Activated T-helper 17 cell treated with anti-CD3 and anti-CD28 coated beads, Interleukin-2, amount 50 U/mL, for 72 hours (primary cell): Measurements from ENCODE around the gene PRR12. TPM values are rescaled to one million over a fixed set of nuclear protein-coding genes. Genes with fewer than 3 reads are reported as not detected.

Experiments used
- ATAC-seq: fragments of 150-1000 bp; cut with Tn5 transposase; replicated peaks from 2 replicates; pipeline ENCODE4 v1.10.0; 2021; ENCODE audit warnings: mild to moderate bottlenecking, moderate library complexity
- H3K27ac Mint-ChIP-seq: one replicate; pipeline ENCODE4 v1.8.0; 2022; ENCODE audit warnings: mixed read lengths
- H3K27me3 Mint-ChIP-seq: one replicate; pipeline ENCODE4 v1.8.0; 2022; ENCODE audit warnings: mixed read lengths
- H3K36me3 Mint-ChIP-seq: one replicate; pipeline ENCODE4 v1.8.0; 2022; ENCODE audit warnings: low read depth, mild to moderate bottlenecking, mixed read lengths
- H3K4me1 Mint-ChIP-seq: one replicate; pipeline ENCODE4 v1.8.0; 2022; ENCODE audit warnings: mixed read lengths
- H3K4me3 Mint-ChIP-seq: one replicate; pipeline ENCODE4 v1.8.0; 2022; ENCODE audit warnings: mild to moderate bottlenecking, mixed read lengths
- H3K9me3 Mint-ChIP-seq: one replicate; pipeline ENCODE4 v1.8.0; 2022; ENCODE audit warnings: mixed read lengths
- total RNA-seq, 2 donors: library from RNA; stranded (reverse); gene quantifications; one replicate each; pipeline ENCODE4 v1.2.3, GENCODE V29; 2022

PRR12 gene
- total RNA-seq, 2 donors from 2014 or later = 27.2 to 27.8 TPM

DNA sequence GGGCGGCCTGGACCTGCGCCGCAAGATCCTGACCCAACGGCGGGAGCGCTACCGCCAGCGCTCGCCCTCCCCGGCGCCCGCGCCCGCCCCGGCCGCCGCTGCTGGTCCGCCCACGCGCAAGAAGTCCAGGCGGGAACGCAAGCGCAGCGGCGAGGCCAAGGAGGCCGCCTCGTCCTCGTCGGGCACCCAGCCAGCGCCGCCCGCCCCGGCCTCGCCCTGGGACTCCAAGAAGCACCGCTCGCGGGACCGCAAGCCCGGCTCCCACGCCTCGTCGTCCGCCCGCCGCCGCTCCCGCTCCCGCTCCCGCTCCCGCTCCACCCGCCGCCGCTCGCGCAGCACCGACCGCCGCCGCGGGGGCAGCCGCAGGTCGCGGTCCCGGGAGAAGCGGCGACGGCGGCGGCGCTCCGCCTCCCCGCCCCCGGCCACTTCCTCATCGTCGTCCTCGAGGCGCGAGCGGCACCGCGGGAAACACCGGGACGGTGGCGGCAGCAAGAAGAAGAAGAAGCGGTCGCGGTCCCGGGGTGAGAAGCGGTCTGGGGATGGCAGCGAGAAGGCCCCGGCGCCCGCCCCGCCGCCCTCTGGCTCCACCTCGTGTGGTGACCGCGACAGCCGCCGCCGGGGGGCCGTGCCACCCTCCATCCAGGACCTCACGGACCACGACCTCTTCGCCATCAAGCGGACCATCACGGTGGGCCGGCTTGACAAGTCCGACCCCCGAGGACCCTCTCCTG lies 61.0 kb downstream of the PRR12 start:
- no peaks in the 10 kb centered on the region for H3K9me3 Mint-ChIP-seq
- H3K4me1 Mint-ChIP-seq = peaks cover under 1% of the 10 kb centered on the region
- H3K27ac Mint-ChIP-seq = no peak overlapping the region
- H3K27me3 Mint-ChIP-seq = no peaks in the 10 kb centered on the region
- no peak overlapping the region for H3K4me3 Mint-ChIP-seq
- H3K36me3 Mint-ChIP-seq = peaks cover 75% of the 10 kb centered on the region
- no peak for ATAC-seq

GRCh38 chr19:49652551-49653465 lies 61.8 kb downstream of the PRR12 start:
- H3K4me3 Mint-ChIP-seq = no peak overlapping the region
- no peak overlapping the region for H3K27ac Mint-ChIP-seq
- ATAC-seq = no peak
- H3K9me3 Mint-ChIP-seq = no peaks in the 10 kb centered on the region
- H3K4me1 Mint-ChIP-seq = no peaks in the 10 kb centered on the region
- no peaks in the 10 kb centered on the region for H3K27me3 Mint-ChIP-seq
- H3K36me3 Mint-ChIP-seq = peaks cover 73% of the 10 kb centered on the region

GRCh38 chr19:49653466-49653806 lies 62.5 kb downstream of the PRR12 start:
- Mint-ChIP-seq H3K27me3 (no peaks in the 10 kb centered on the region), H3K9me3 (no peaks in the 10 kb centered on the region), H3K36me3 (peaks cover 68% of the 10 kb centered on the region), H3K27ac (no peak overlapping the region), H3K4me3 (no peak overlapping the region), H3K4me1 (no peaks in the 10 kb centered on the region)
- no peak for ATAC-seq

GRCh38 chr19:49654581-49654980 lies 63.6 kb downstream of the PRR12 start:
- no peak overlapping the region for H3K4me3 Mint-ChIP-seq
- H3K9me3 Mint-ChIP-seq = no peaks in the 10 kb centered on the region
- no peak overlapping the region for H3K27ac Mint-ChIP-seq
- ATAC-seq = no peak
- no peaks in the 10 kb centered on the region for H3K4me1 Mint-ChIP-seq
- H3K27me3 Mint-ChIP-seq = no peaks in the 10 kb centered on the region
- peaks cover 67% of the 10 kb centered on the region for H3K36me3 Mint-ChIP-seq

DNA sequence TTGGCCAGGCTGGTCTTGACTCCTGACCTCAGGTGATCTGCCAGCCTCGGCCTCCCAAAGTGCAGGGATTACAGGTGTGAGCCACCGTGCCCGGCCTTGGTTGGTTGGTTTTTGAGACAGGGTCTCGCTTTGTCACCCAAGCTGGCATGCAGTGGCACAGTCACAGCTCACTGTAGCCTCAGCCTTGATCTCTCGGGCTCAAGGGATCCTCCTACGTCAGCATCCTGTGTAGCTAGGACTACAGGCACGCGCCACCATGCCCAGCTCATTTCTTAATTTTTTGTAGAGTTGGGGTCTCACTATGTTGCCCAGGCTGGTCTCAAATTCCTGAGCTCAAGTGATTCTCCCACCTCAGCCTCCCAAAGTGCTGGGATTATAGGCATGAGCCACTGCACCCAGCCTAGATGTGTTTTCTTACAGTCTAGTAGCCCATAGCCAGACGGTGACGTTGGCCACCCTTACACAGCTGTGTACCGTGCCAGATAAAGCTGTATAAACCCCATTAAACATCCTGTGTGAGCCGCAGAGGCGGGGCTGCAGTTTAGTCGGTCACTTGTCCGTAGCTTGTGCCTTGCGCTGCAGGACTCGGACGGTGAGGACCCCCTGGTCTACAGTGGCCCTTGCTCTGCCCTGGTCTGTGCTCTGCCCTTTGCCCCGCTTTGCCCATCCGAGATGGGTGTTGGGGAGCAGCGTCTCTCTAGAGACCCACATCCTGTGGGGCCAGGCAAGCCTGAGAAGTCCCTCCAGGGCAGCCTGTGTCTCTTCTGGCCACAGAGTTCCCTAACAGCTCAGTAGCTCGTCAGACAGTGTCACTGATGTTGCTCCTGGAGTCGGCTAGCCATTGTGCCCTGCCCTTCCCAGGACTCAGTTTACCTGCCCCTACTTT lies 64.8 kb downstream of the PRR12 start:
- no peaks in the 10 kb centered on the region for H3K27me3 Mint-ChIP-seq
- no peak overlapping the region for H3K4me3 Mint-ChIP-seq
- H3K27ac Mint-ChIP-seq = no peak overlapping the region
- no peaks in the 10 kb centered on the region for H3K4me1 Mint-ChIP-seq
- peaks cover 74% of the 10 kb centered on the region for H3K36me3 Mint-ChIP-seq
- ATAC-seq = no peak
- H3K9me3 Mint-ChIP-seq = no peaks in the 10 kb centered on the region

DNA sequence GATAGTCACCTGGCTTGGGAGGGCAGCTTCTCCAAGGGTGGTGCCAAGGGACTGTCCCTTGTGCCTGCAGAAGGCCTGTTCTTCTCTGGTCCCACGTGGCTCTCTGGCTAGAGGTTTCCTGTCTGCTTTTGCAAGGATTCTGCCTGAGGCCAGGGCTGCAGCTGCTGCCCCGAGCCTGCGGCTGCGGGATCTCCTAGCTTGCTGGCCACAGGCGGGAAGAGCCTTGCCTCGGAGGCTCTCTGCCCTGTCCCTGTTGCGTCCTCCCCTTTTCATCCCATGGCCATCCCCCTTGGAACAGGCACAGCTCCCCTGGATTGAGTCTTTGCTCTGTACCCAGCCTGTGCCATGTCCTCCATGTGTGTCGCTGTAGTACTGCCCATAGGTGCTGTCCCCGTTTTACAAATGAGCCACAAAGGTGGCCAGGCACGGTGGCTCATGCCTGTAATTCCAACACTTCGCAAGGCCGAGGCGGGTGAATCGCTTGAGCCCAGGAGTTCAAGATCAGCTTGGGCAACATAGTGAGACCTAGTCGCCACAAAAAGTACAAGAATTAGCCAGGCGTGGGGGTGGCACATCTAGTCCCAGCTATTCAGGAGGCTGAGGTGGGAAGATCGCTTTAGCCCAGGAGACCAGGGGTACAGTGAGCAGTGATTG lies 65.6 kb downstream of the PRR12 start:
- H3K9me3 Mint-ChIP-seq = no peaks in the 10 kb centered on the region
- H3K4me3 Mint-ChIP-seq = no peak overlapping the region
- no peak for ATAC-seq
- H3K4me1 Mint-ChIP-seq = no peaks in the 10 kb centered on the region
- H3K27ac Mint-ChIP-seq = no peak overlapping the region
- peaks cover 81% of the 10 kb centered on the region for H3K36me3 Mint-ChIP-seq
- no peaks in the 10 kb centered on the region for H3K27me3 Mint-ChIP-seq

- H3K9me3 Mint-ChIP-seq = no peaks in the 10 kb centered on the region
- H3K4me1 Mint-ChIP-seq = no peaks in the 10 kb centered on the region
- H3K36me3 Mint-ChIP-seq = peaks cover 87% of the 10 kb centered on the region
- no peak for ATAC-seq
- no peak overlapping the region for H3K27ac Mint-ChIP-seq
- H3K27me3 Mint-ChIP-seq = no peaks in the 10 kb centered on the region
- H3K4me3 Mint-ChIP-seq = no peak overlapping the region
Measured at GRCh38 chr19:49657493-49658138, 66.6 kb downstream of the PRR12 start.

DNA sequence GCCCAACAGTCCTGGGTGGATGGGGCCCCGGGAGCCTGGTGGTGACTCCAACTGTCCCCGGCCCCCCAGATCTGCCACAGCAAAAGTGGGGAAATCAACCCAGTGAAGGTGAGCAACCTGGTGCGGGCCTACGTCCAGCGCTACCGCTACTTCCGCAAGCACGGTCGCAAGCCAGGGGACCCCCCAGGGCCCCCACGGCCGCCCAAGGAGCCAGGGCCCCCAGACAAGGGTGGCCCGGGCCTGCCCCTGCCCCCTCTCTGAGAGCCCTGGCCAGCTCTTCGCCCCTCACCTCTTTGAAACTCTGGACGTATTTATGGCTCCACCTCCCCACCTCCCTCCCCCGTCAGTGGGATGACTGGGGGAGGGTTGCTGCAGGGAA lies 67.1 kb downstream of the PRR12 start:
- Mint-ChIP-seq H3K36me3 (peaks cover 87% of the 10 kb centered on the region), H3K27ac (no peak overlapping the region), H3K27me3 (no peaks in the 10 kb centered on the region), H3K4me1 (no peaks in the 10 kb centered on the region), H3K4me3 (no peak overlapping the region), H3K9me3 (no peaks in the 10 kb centered on the region)
- ATAC-seq = no peak

DNA sequence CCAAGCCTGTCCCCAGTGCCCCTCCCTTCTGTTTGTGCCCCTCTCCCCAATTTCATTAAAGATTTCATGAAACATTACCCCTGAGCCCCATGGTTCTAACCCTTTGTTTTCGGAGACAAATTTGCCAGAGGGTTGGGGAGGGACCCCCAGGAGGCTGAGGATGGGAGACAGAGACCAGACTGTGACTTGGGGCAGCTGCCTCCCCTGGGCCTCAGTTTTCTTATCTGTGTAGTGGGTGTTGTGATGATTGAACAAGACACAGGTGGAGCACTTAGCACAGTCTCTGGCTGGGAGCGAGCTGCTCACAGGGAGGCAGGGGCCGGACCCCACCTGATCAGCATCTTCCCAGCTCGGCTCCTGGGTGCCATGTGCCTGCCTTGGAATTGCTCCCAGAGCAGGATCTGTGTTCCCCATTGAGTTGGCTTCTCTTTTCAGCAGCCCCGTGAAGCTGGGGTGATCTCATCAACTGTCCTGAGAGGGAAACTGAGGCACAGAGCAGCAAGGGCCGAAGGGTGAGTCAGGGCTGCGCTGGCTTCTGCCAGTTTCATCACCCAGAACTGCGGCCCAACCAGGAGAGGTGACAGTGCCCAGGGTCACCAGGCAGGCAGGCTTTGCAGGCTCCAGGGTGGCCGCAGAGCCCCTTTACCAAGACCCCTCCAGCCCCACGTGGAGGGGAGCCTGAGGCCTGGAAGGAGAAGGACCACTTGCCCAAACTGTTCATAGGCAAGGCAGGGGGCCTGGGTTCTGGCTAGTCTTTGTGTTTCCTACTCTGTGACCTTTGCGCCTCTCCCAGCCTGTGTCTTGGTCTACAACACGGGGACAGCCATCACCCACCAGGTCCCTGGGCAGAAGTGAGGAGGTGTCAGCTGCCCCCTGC lies 67.8 kb downstream of the PRR12 start:
- Mint-ChIP-seq H3K27ac (peak overlapping the region; percentile 10), H3K9me3 (no peaks in the 10 kb centered on the region), H3K4me1 (no peaks in the 10 kb centered on the region), H3K27me3 (no peaks in the 10 kb centered on the region), H3K36me3 (peaks cover 90% of the 10 kb centered on the region), H3K4me3 (no peak overlapping the region)
- no peak for ATAC-seq

GRCh38 chr19:49660338-49660961 lies 69.5 kb downstream of the PRR12 start:
- no peak for ATAC-seq
- Mint-ChIP-seq H3K36me3 (peaks cover 90% of the 10 kb centered on the region), H3K9me3 (no peaks in the 10 kb centered on the region), H3K4me1 (no peaks in the 10 kb centered on the region), H3K27ac (no peak overlapping the region), H3K4me3 (no peak overlapping the region), H3K27me3 (no peaks in the 10 kb centered on the region)

DNA sequence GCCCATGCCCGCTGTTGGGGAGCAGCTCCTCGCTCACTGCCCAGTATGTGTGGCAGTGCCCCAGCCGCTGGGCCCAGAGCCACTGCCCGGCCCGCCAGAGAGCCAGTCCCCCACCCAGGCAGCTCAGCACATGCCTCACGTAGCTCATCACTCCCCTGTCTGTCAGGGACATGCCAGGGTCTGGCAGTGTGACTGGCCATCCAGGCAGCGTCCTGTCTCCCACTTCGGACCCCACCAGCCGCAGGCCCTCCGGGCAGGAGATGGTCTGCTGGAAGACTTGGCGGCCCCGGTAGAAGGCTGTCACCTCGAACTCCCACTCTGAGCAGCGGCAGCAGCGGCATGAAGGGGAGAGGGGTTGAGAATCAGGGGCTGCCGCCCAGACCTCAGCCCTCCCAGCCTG lies 71.0 kb downstream of the PRR12 start:
- Mint-ChIP-seq H3K4me3 (no peak overlapping the region), H3K9me3 (no peaks in the 10 kb centered on the region), H3K27ac (no peak overlapping the region), H3K4me1 (peaks cover 5% of the 10 kb centered on the region), H3K27me3 (no peaks in the 10 kb centered on the region), H3K36me3 (peaks cover 81% of the 10 kb centered on the region)
- no peak for ATAC-seq

DNA sequence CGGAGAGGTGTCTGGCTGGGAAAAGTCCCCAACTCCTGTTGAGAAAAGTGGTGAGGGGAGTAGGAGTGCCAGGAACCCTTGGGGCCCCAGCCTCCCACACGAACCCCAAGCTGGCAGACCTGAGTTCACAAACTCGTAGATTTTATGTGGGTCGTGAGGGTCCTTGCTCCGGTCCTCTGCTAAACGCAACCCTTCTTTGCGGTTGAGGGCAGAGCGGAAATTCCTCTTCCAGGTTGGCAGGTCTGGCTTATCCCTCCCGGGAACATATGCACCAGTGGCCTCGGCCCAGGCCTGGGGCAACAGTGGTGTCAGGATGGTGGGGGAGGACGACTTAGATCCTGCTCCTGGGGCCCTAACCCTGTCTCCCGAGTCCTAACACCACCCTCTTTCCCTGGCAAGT lies 72.2 kb downstream of the PRR12 start:
- Mint-ChIP-seq H3K4me3 (peak overlapping the region; percentile 99), H3K27ac (peak overlapping the region; percentile 98), H3K36me3 (peaks cover 74% of the 10 kb centered on the region), H3K9me3 (no peaks in the 10 kb centered on the region), H3K27me3 (no peaks in the 10 kb centered on the region), H3K4me1 (peaks cover 10% of the 10 kb centered on the region)
- no peak for ATAC-seq
